Metanephros (tissue), 2 donors: ENCODE measurements around the gene HCFC1. TPM values are rescaled to one million over a fixed set of nuclear protein-coding genes. Genes with fewer than 3 reads are reported as not detected.

Source experiments
- small RNA-seq: library from RNA; depleted of rRNA; stranded (forward); fragments of <200 nt; gene quantifications from one replicate; pipeline ENCODE3, GENCODE V24; 2014; ENCODE audit warnings: low replicate concordance
- total RNA-seq: library from RNA; depleted of rRNA; stranded (reverse); fragments of >200 nt; gene quantifications from one replicate; pipeline ENCODE4 v1.2.3, GENCODE V29; 2014

HCFC1 gene
- 56.3 TPM for total RNA-seq

GRCh38 chrX:153971450-153972367 lies at the start of gene HCFC1:
HCFC1 (minus strand) TSS chrX:153971818; CDS start chrX:153970840, 978 bp downstream.

GRCh38 chrX:154019633-154020528 lies 48.3 kb upstream of the HCFC1 start, which contains the start of gene IRAK1:
IRAK1 (minus strand) TSS chrX:154019902; CDS start chrX:154019812, 90 bp downstream.

GRCh38 chrX:153972368-153973126 lies 929 bp upstream of the HCFC1 start, which contains the start of gene TMEM187:
TMEM187 (plus strand) TSS chrX:153972754; CDS start chrX:153982063, 9,309 bp downstream.

GRCh38 chrX:153944140-153944799 lies 27.3 kb downstream of the HCFC1 start, which contains the start of gene RENBP:
RENBP (minus strand) TSS chrX:153944643; CDS start chrX:153944610, 33 bp downstream.

GRCh38 chrX:153934762-153935325 lies 36.8 kb downstream of the HCFC1 start, which contains the start of gene NAA10:
NAA10 (minus strand) TSS chrX:153935037; CDS start chrX:153934904, 133 bp downstream.

GRCh38 chrX:153925739-153926551 lies 45.7 kb downstream of the HCFC1 start, which contains the start of gene ARHGAP4:
ARHGAP4 (minus strand) TSS chrX:153926264; CDS start chrX:153926202, 62 bp downstream.

GRCh38 chrX:153903991-153904957 lies 67.3 kb downstream of the HCFC1 start, which contains the start of gene AVPR2:
AVPR2 (plus strand) TSS chrX:153904673; CDS start chrX:153905146, 473 bp downstream.

Small RNAs within 50 kb of the gene (small RNA-seq; reads per million reads assigned to genes)
- not detected for gene MIR3202-1

Other genes with a start within 250 kb of the HCFC1 start
- gene BCAP31, start 247.4 kb downstream of the HCFC1 start, total RNA-seq = 94.9 TPM
- 10.8 TPM for gene ABCD1, start 247.0 kb downstream of the HCFC1 start, total RNA-seq
- 2.5 TPM for gene PLXNB3, start 207.6 kb downstream of the HCFC1 start, total RNA-seq
- gene SRPK3, start 190.8 kb downstream of the HCFC1 start, total RNA-seq = 15.1 TPM
- gene IDH3G, start 177.4 kb downstream of the HCFC1 start, total RNA-seq = 70.3 TPM
- gene SSR4, start 177.2 kb downstream of the HCFC1 start, total RNA-seq = 91.8 TPM
- 10.6 TPM for gene PDZD4, start 141.3 kb downstream of the HCFC1 start, total RNA-seq
- gene L1CAM, start 85.6 kb downstream of the HCFC1 start, total RNA-seq = 38.7 TPM
- gene AVPR2, start 67.1 kb downstream of the HCFC1 start, total RNA-seq = 4.1 TPM
- 54.8 TPM for gene ARHGAP4, start 45.6 kb downstream of the HCFC1 start, total RNA-seq
- gene NAA10, start 36.8 kb downstream of the HCFC1 start, total RNA-seq = 47.4 TPM
- 13.3 TPM for gene RENBP, start 27.2 kb downstream of the HCFC1 start, total RNA-seq
- gene TMEM187, start 936 bp upstream of the HCFC1 start, total RNA-seq = 4.3 TPM
- 32.6 TPM for gene IRAK1, start 48.1 kb upstream of the HCFC1 start, total RNA-seq
- 30.7 TPM for gene MECP2, start 125.9 kb upstream of the HCFC1 start, total RNA-seq
- gene OPN1LW, start 172.4 kb upstream of the HCFC1 start, total RNA-seq = not detected
- gene OPN1MW, start 210.8 kb upstream of the HCFC1 start, total RNA-seq = not detected
- gene OPN1MW2, start 247.9 kb upstream of the HCFC1 start, total RNA-seq = not detected